NCI-H2227 treated with DMSO at 0.1 percent for 48 hours (cell line): ENCODE results near the gene RBFA.

Experiments
- DNase-seq: peaks from one replicate; lab custom pipeline; 2025; lab: John Stamatoyannopoulos, UW

The RBFA gene

DNA sequence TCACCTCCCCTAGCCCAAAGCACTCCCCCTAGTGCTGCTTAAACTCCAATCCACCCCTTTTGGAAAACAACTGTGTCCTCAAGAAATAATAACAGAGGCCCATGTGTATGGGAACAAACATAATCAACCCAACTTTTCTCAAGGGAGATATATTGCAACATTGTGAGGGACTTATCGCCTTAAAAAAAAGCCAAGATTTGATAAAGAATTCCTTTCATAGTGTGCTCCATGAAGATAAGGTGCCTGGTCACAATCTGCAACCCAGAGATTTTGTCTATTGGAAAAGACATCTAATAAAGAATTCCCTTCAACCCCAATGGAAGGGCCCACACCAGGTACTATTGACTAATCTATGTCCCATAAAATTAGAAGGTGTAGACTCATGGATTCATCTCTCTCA is 4.5 kb upstream of the RBFA start:
- DNase-seq: no peak

GRCh38 chr18:80033181-80034067 is 810 bp upstream of the RBFA start:
- peak; percentile 4 for DNase-seq

DNA sequence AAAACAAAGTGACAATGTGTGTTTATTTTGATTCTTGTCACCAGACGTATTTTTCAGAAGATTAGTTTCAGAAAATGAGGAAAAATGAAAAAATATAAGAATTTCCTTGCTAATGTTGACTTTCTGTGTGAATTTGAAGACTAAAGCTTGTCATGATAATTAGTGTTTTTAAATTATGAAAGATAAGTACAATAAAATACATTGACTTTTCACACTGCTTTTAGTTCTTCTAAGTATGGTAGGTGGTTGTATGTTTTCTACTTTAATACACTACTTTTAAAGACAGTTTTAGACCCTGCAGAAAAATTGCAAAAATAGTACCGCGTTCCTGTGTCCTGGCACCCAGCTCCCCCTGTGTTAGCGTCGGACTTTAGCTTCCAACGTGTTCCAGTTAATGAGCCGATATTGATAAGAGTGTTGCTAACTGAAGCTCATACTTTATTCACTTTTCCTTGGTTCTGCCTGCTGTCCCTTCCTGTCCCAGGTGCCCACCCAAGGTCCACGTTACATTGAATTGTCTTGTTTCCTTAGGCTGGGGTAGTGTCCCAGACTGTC is 695 bp downstream of the RBFA start:
- DNase-seq: no peak

GRCh38 chr18:80035997-80036396 is 1.8 kb downstream of the RBFA start:
- DNase-seq: no peak

- DNase-seq: no peak
These were observed 3.1 kb downstream of the RBFA start for GRCh38 chr18:80037300-80037699.

- no peak for DNase-seq
These were observed 3.8 kb downstream of the RBFA start for GRCh38 chr18:80037869-80038630.

DNA sequence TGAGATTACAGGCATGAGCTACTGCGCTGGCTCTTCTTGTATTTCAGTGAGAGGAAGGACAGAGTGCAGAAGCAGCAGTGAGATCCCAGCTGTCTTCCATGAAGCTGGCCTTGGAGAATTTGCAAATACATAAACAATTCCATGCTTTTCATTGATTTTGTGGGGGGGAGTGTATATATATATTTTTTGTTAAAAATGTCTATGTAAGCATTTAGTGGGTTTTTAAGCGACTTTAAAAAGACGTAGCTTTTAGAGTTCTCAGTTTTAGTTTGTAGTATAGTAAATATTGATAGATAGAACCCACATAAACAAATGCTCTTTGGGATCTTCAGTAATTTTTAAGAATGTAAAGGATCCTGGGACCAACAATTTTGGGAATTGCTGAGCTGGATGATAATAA is 6.3 kb downstream of the RBFA start:
- DNase-seq: no peak

GRCh38 chr18:80041424-80041823 is 7.2 kb downstream of the RBFA start:
- DNase-seq: no peak

DNA sequence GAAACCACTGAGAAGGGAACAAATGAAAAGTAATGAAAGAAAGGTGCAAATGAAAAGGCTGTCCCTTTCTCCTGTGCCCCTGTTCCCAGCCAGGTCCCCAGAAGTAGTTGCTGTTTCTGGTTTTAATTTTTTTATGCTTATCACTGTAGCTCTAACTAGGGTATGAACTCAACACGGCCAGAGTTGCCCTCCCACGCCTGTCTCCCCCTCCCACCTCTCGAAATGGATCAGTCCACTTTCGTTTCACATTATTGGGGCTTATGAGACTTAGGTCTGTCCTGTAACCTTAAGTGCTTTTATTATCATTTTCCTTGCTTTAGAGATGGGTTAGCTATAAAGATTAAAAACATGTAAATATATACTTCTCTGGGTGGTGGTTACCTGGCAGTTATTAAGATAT is 8.6 kb downstream of the RBFA start:
- no peak for DNase-seq

GRCh38 chr18:80044072-80044471 is 9.8 kb downstream of the RBFA start:
- DNase-seq: no peak

DNA sequence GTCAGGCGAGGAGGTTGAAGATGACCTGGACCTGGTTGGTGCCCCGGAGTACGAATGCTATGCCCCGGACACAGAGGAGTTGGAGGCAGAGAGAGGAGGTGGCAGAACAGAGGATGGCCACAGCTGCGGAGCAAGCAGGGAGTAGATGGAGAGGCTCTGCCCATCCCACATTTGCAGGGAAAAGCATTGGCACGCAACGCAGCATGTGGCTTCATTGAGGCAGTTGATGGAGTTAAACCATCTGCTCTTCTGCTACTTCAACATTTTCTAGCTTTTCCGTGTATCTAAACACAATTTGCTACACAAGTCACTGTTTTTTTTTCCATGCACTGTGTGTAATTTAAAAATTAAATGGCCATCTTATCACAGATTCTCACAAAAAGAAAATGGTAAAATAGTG is 11.8 kb downstream of the RBFA start:
- no peak for DNase-seq

GRCh38 chr18:80046431-80046830 is 12.2 kb downstream of the RBFA start:
- no peak for DNase-seq

- DNase-seq: no peak
These were observed 12.8 kb downstream of the RBFA start for GRCh38 chr18:80046961-80047541.

DNA sequence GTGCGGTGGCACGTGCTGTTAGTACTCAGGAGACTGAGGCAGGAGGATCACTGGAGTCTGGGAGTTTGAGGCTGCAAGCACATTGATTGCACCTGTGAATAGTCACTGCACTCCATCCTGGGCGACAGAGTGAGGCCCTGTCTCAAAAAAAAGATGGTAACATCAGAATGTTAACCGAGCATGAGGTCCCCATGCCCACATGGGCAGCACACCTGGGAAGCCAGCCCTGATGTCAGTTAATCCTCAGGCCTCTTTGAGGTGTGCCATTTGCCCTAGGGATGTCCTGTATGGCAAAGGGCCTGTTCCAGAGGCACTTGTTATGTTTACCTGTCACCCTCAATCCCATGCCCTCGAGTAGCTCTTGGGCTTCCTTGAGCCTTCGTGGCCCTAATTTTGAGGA is 16.6 kb downstream of the RBFA start:
- no peak for DNase-seq

GRCh38 chr18:80056095-80056494 is 21.9 kb downstream of the RBFA start:
- DNase-seq: no peak

DNA sequence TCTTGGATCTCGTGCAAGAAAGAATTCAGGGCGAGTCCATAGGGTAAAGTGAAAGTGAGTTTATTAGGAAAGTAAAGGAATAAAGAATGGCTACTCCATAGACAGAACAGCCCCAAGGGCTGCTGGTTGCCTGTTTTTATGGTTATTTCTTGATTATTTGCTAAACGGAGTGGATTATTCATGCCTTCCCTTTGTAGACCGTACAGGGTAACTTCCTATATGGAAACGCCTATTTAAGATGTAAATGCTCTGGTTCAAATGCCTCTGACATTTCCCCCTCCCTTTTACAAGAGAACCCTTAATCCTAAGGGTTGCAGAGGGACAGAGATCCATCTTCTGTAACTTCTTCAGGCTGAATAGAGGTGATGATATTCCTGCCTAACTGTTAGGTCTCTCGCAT is 25.7 kb downstream of the RBFA start:
- DNase-seq: no peak

- no peak for DNase-seq
These were observed 31.5 kb downstream of the RBFA start for GRCh38 chr18:80065705-80066104.

DNA sequence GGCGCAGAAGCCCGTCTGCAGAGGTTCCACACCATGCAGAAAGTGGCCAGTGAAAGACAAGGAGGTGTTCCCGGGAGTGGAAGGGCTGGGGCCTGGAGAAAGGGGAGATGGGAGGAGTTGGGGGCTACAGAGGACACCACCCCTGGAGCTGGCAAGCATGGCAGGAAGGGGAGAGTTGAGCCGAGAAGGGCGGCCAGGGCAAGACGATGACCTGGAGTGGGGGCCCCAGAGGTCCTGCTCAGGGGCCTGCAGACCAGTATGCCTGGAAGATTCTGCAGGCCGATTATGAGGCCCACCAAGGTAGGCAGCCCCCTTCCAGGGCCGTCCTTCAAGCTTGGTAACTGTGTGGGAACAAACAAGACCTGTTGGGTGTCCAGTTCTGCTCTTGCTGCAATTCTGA is 33.1 kb downstream of the RBFA start:
- DNase-seq: no peak

DNA sequence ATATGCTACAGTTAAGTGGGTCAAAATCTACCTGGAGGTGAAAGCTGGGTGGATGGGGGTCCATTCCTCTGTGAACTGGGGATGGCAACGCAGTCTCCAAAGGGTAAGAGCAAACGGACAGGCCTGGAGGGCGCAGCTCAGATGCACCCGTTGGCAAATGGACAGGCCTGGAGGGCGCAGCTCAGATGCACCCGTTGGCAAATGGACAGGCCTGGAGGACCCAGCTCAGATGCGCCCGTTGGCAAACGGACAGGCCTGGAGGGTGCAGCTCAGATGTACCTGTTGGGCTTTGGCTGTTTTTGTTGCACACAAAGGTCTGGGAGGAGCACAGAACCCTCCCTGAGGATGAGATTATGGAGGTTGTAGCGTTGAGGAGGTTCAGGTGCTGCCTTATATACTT is 33.7 kb downstream of the RBFA start:
- no peak for DNase-seq

- DNase-seq: no peak
These were observed 34.5 kb downstream of the RBFA start for GRCh38 chr18:80068571-80069272.

GRCh38 chr18:80070825-80071224 is 36.6 kb downstream of the RBFA start:
- DNase-seq: no peak

DNA sequence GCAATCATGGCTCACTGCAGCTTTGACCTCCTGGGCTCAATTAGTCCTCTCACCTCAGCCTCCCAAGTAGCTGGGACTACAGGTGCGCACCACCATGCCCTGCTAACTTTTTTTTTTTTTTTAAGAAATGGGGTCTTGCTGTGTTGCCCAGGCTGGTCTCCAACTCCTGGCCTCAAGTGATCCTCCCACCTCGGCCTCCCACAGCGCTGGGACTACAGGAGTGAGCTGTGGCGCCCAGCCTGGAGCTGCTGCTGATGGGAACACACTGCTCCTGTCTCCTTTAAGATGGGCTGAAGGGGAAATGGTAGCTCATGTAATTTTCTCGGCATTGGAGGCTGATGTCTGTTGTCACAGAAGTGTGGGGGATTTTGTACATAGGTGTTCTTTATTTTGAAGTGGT is 39.9 kb downstream of the RBFA start:
- DNase-seq: no peak
